Stimulated activated CD8-positive, alpha-beta memory T cell treated with anti-CD3 and anti-CD28 coated beads, Interleukin-2, amount 100 ng/mL, for 1 hour (primary cell): Measurements from ENCODE around the gene TBC1D25.
"Not testable (repeated sequence)": the region's sequence is repeated elsewhere in the genome, so short reads cannot be mapped to it uniquely, and the experiment has no call there.

Experiments used
- DNase-seq, 2 donors: peaks; one replicate each; pipeline ENCODE4 v3.0.0-alpha.2; 2020; ENCODE audit warnings: low read depth in 2 of 2

The TBC1D25 gene

GRCh38 chrX:48515842-48516241 is 23.7 kb upstream of the TBC1D25 start:
- no peak for DNase-seq

GRCh38 chrX:48516285-48516684 is 23.2 kb upstream of the TBC1D25 start:
- DNase-seq = no peak

GRCh38 chrX:48516987-48517386 is 22.5 kb upstream of the TBC1D25 start:
- DNase-seq = no peak

- DNase-seq = not testable (repeated sequence)
Observed at GRCh38 chrX:48519481-48519880, 20.0 kb upstream of the TBC1D25 start.

GRCh38 chrX:48520455-48520854 is 19.1 kb upstream of the TBC1D25 start:
- no peak for DNase-seq

GRCh38 chrX:48520976-48521352 is 18.6 kb upstream of the TBC1D25 start:
- DNase-seq = no peak

- DNase-seq = peak; percentile 82 to 84
Observed at GRCh38 chrX:48521353-48522243, 17.9 kb upstream of the TBC1D25 start, which contains the start of gene EBP. Gene EBP (plus strand): TSS chrX:48521808. CDS start chrX:48523772, 1,964 bp downstream.

- no peak for DNase-seq
Observed at GRCh38 chrX:48522291-48522690, 17.2 kb upstream of the TBC1D25 start.

- no peak for DNase-seq
Observed at GRCh38 chrX:48523682-48524081, 15.8 kb upstream of the TBC1D25 start.

GRCh38 chrX:48525853-48526252 is 13.7 kb upstream of the TBC1D25 start:
- DNase-seq = not testable (repeated sequence)

- no peak for DNase-seq
Observed at GRCh38 chrX:48530736-48531135, 8.8 kb upstream of the TBC1D25 start.

- DNase-seq = no peak
Observed at GRCh38 chrX:48531358-48531959, 8.1 kb upstream of the TBC1D25 start.

GRCh38 chrX:48532161-48532560 is 7.4 kb upstream of the TBC1D25 start:
- no peak for DNase-seq

- DNase-seq = no peak
Observed at GRCh38 chrX:48533165-48533564, 6.3 kb upstream of the TBC1D25 start.

GRCh38 chrX:48538641-48539344 is 721 bp upstream of the TBC1D25 start:
- DNase-seq = no peak

GRCh38 chrX:48540028-48540375 is 488 bp downstream of the TBC1D25 start:
- DNase-seq = peak; percentile 6 to 16

GRCh38 chrX:48540480-48540879 is 966 bp downstream of the TBC1D25 start:
- DNase-seq = no peak

GRCh38 chrX:48541140-48541814 is 1.8 kb downstream of the TBC1D25 start:
- no peak for DNase-seq

- no peak for DNase-seq
Observed at GRCh38 chrX:48548871-48549270, 9.4 kb downstream of the TBC1D25 start.

- DNase-seq = not testable (repeated sequence)
Observed at GRCh38 chrX:48555731-48556325, 16.3 kb downstream of the TBC1D25 start.

GRCh38 chrX:48558271-48558670 is 18.8 kb downstream of the TBC1D25 start:
- DNase-seq = no peak

- DNase-seq = no peak
Observed at GRCh38 chrX:48559636-48560035, 20.1 kb downstream of the TBC1D25 start.
